MM.1S (cell line): ENCODE data around the gene ERCC6L2.

Experiments
- CTCF ChIP-seq: fragments of 300-600 bp; sonication (generic); IDR thresholded peaks from 2 replicates; pipeline ENCODE4 v1.5.1; 2016; ENCODE audit warnings: antibody characterized with exemption, low read length, mixed read lengths
- EZH2 ChIP-seq: fragments of 300-600 bp; sonication (generic); optimal IDR thresholded peaks from 2 replicates; pipeline ENCODE3; 2017; ENCODE audit warnings: low read depth, mild to moderate bottlenecking, antibody characterized with exemption, low read length, mixed read lengths
- EZH2phosphoT487 ChIP-seq: fragments of 300-600 bp; sonication (generic); IDR thresholded peaks from 2 replicates; pipeline ENCODE4 v1.6.1; 2018; ENCODE audit warnings: antibody characterized with exemption, low read length

- no peak for TF ChIP-seq CTCF
- TF ChIP-seq EZH2phosphoT487, result no peak
- no peak for TF ChIP-seq EZH2
These were observed 544 bp upstream of the ERCC6L2 start for GRCh38 chr9:95874989-95875304.
